Measurements from ENCODE around the gene FAM227B.

- TF ChIP-seq CTCF (conservative IDR thresholded peaks at IDR 0.05; ENCODE audit: low read length) (no peak), EZH2phosphoT487 (IDR thresholded peaks at IDR 0.05; ENCODE audit: borderline replicate concordance) (no peak)
Observed at GRCh38 chr15:49382394-49382793, 238.2 kb downstream of the FAM227B start.

All from Loucy (cell line).